Measurements from ENCODE around the gene AMIGO3. TPM values are rescaled to one million over a fixed set of nuclear protein-coding genes. Genes with fewer than 3 reads are reported as not detected.

Gene AMIGO3
- total and polyA plus RNA-seq, 10 of the 15 experiments (the other 5 are each of a cell fraction or from before 2014, with no cell fraction given), result 0.07 to 1.3 (median 0.44) TPM; not detected in 3

- SMC1A ChIA-PET (ENCODE audit: uncharacterized antibody, unreplicated experiment), result no interaction called here
- H3K27ac ChIP-seq (ENCODE audit: control insufficient read depth, insufficient read depth), result no peak overlapping the region
- no peaks in the 10 kb centered on the region for H3K27me3 ChIP-seq (replicated peaks in 1 of 2; ENCODE audit: control insufficient read depth in 2 of 2, insufficient read depth in 2 of 2, low read length in 1 of 2)
- in situ Hi-C loops (cut with MboI) (no loop called here), intact Hi-C loops (cut with micrococcal nuclease; ENCODE audit: unreplicated experiment) (no loop called here)
- no peaks in the 10 kb centered on the region for H4K20me1 ChIP-seq (ENCODE audit: control insufficient read depth, insufficient read depth)
- no peaks in the 10 kb centered on the region for H3K9me3 ChIP-seq (replicated peaks; ENCODE audit: control insufficient read depth, insufficient read depth, low read length)
- H3K36me3 ChIP-seq (ENCODE audit: control insufficient read depth in 2 of 2, insufficient read depth in 2 of 2, low read length in 1 of 2), result peaks cover 0 to 5% of the 10 kb centered on the region in 2 experiments; a peak in 3 of 4 replicates
- CTCF ChIA-PET, result interaction anchor here (0.9 to 4.6 kb wide), 2 partner anchors 130 to 135 kb away, joined by 3 to 19 read pairs; no protein-coding TSS in a partner anchor
- TF ChIP-seq IRF3 (IDR thresholded peaks at IDR 0.05) (no peak), TCF3 (IDR thresholded peaks at IDR 0.05; ENCODE audit: borderline replicate concordance, insufficient read depth, low read depth, low read length) (no peak), BCLAF1 (IDR thresholded peaks at IDR 0.05) (no peak), CREB1 (IDR thresholded peaks at IDR 0.05; ENCODE audit: low read depth) (no peak), RUNX3 (IDR thresholded peaks at IDR 0.05; ENCODE audit: low read length) (no peak), TARDBP (IDR thresholded peaks at IDR 0.05; ENCODE audit: borderline replicate concordance) (no peak), CHD2 (IDR thresholded peaks at IDR 0.05; ENCODE audit: borderline replicate concordance, low read depth, low read length) (no peak), RAD21 (IDR thresholded peaks at IDR 0.05; ENCODE audit: insufficient read depth, low read depth, low read length) (no peak), ASH2L (IDR thresholded peaks at IDR 0.05; ENCODE audit: borderline replicate concordance, low read depth) (no peak), HDAC6 (IDR thresholded peaks at IDR 0.05; ENCODE audit: unreplicated experiment) (no peak), GABPA (IDR thresholded peaks at IDR 0.05; ENCODE audit: low read depth) (no peak), ETV6 (conservative IDR thresholded peaks at IDR 0.05 in 1 of 2, IDR thresholded peaks at IDR 0.05 in 1 of 2; ENCODE audit: borderline replicate concordance in 1 of 2, low read depth in 1 of 2) (no peak), KAT2A (conservative IDR thresholded peaks at IDR 0.05; ENCODE audit: control insufficient read depth, low read depth, low read length) (no peak), DPF2 (IDR thresholded peaks at IDR 0.05) (no peak), NR2C1 (IDR thresholded peaks at IDR 0.05) (no peak), CBFB (IDR thresholded peaks at IDR 0.05; ENCODE audit: low read depth) (no peak), TAF1 (IDR thresholded peaks at IDR 0.05; ENCODE audit: borderline replicate concordance, low read depth, low read length) (no peak), FOXM1 (IDR thresholded peaks at IDR 0.05; ENCODE audit: low read depth, low read length) (no peak), SUPT20H (IDR thresholded peaks at IDR 0.05; ENCODE audit: borderline replicate concordance, control insufficient read depth, low read depth, low read length) (no peak)
- no peaks in the 10 kb centered on the region for H3K79me2 ChIP-seq (ENCODE audit: control insufficient read depth, insufficient read depth, low read length)
- ATAC-seq (no peak), DNase-seq (ENCODE audit: low read depth, low spot score) (no peak), FAIRE-seq (no peak)
- POLR2A ChIA-PET, result no interaction called here
- H3K4me3 ChIP-seq, result no peak overlapping the region
- RAD21 ChIA-PET (ENCODE audit: unreplicated experiment), result no interaction called here
- 89% methylated on average over 8 of the region's 8 CpGs for WGBS (ENCODE audit: insufficient coverage, insufficient replicate concordance, low lambda C conversion rate, missing lambda C conversion rate)
- H3K4me1 ChIP-seq (ENCODE audit: control insufficient read depth, insufficient read depth, low read length), result no peaks in the 10 kb centered on the region
- no peak overlapping the region for H2AFZ ChIP-seq (ENCODE audit: control insufficient read depth, low read depth, low read length)
- H3K4me2 ChIP-seq (ENCODE audit: control insufficient read depth, insufficient read depth), result no peak overlapping the region
- no TSS peak for BruUV-seq (replicated peaks)
- H3K9ac ChIP-seq (ENCODE audit: control insufficient read depth, insufficient read depth, low read length), result no peak overlapping the region
Observed at GRCh38 chr3:49704629-49705028, 14.9 kb downstream of the AMIGO3 start.

Measured in GM12878 (cell line).